ENCODE data around the gene KLF15. TPM values are rescaled to one million over a fixed set of nuclear protein-coding genes. Genes with fewer than 3 reads are reported as not detected.

KLF15 gene
- total RNA-seq, 1 experiment from 2014 or later = 3.3 TPM

DNA sequence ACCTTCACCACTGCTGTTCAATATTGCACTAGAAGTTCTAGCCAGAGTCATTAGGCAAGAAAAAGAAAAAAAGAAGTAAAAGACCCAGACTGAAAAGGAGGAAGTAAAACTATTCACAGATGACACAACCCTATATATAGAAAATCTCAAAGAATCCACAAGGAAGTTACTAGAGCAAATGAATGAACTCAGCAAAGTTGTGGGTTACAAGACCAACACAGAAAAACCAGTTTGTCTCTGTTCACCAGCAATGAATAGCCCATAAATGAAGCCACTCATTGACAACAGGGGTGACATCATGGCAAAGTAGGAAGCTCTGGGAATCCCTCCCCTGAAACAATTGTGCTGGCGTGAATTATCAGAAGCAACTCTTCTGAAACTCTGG, 42.1 kb upstream of the KLF15 start:
- ChIA-PET CTCF (no interaction called here), POLR2A (no interaction called here), RAD21 (ENCODE audit: low non-redundant PET in 1 of 2, low total read pairs in 2 of 2, uncharacterized antibody in 2 of 2, unreplicated experiment in 2 of 2) (no interaction called here)
- Histone ChIP-seq H3K9me3 (ENCODE audit: control insufficient read depth in 1 of 2, insufficient read depth in 1 of 2, low read depth in 1 of 2, low read length in 2 of 2) (no peaks in the 10 kb centered on the region), H3K79me2 (ENCODE audit: insufficient read depth, low read length) (no peaks in the 10 kb centered on the region), H3K4me2 (ENCODE audit: low read length) (no peak overlapping the region), H2AFZ (ENCODE audit: low read depth, low read length, poor library complexity, severe bottlenecking) (no peak overlapping the region), H3K9me2 (ENCODE audit: insufficient read depth) (no peaks in the 10 kb centered on the region), H4K20me1 (ENCODE audit: insufficient read depth) (no peaks in the 10 kb centered on the region), H3K36me3 (ENCODE audit: control insufficient read depth in 1 of 2, insufficient read depth in 2 of 2, low read length in 2 of 2) (no peaks in the 10 kb centered on the region), H3K4me1 (ENCODE audit: control insufficient read depth in 1 of 2, insufficient read depth in 2 of 2, low read length in 2 of 2) (no peaks in the 10 kb centered on the region), H3K4me3 (replicated peaks in 1 of 2; ENCODE audit: low read depth in 1 of 2, low read length in 2 of 2) (no peak overlapping the region), H3K27me3 (ENCODE audit: insufficient read depth, low read length) (no peaks in the 10 kb centered on the region), H3K9ac (ENCODE audit: low read length) (no peak overlapping the region), H3K27ac (ENCODE audit: low read depth, low read length) (no peak overlapping the region)
- intact Hi-C loops (cut with micrococcal nuclease) = no loop called here
- TF ChIP-seq RAD21 (IDR thresholded peaks at IDR 0.05; ENCODE audit: low read depth) (no peak), FOSL1 (IDR thresholded peaks at IDR 0.05; ENCODE audit: low read depth) (no peak), SP1 (IDR thresholded peaks at IDR 0.05; ENCODE audit: low read depth) (no peak), ELF1 (IDR thresholded peaks at IDR 0.05; ENCODE audit: borderline replicate concordance, low read depth) (no peak), EZH2phosphoT487 (IDR thresholded peaks at IDR 0.05; ENCODE audit: borderline replicate concordance) (no peak), SIN3A (IDR thresholded peaks at IDR 0.05; ENCODE audit: low read depth) (no peak)
- TF ChIP-seq, protein P1, sequence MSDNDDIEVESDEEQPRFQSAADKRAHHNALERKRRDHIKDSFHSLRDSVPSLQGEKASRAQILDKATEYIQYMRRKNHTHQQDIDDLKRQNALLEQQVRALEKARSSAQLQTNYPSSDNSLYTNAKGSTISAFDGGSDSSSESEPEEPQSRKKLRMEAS (IDR thresholded peaks at IDR 0.05) = no peak
- TF ChIP-seq, protein P2, sequence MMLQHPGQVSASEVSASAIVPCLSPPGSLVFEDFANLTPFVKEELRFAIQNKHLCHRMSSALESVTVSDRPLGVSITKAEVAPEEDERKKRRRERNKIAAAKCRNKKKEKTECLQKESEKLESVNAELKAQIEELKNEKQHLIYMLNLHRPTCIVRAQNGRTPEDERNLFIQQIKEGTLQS (IDR thresholded peaks at IDR 0.05) = no peak
- no peak for DNase-seq (ENCODE audit: low read depth, low spot score)
- BruUV-seq (replicated peaks) = no TSS peak
- ATAC-seq = no peak

DNA sequence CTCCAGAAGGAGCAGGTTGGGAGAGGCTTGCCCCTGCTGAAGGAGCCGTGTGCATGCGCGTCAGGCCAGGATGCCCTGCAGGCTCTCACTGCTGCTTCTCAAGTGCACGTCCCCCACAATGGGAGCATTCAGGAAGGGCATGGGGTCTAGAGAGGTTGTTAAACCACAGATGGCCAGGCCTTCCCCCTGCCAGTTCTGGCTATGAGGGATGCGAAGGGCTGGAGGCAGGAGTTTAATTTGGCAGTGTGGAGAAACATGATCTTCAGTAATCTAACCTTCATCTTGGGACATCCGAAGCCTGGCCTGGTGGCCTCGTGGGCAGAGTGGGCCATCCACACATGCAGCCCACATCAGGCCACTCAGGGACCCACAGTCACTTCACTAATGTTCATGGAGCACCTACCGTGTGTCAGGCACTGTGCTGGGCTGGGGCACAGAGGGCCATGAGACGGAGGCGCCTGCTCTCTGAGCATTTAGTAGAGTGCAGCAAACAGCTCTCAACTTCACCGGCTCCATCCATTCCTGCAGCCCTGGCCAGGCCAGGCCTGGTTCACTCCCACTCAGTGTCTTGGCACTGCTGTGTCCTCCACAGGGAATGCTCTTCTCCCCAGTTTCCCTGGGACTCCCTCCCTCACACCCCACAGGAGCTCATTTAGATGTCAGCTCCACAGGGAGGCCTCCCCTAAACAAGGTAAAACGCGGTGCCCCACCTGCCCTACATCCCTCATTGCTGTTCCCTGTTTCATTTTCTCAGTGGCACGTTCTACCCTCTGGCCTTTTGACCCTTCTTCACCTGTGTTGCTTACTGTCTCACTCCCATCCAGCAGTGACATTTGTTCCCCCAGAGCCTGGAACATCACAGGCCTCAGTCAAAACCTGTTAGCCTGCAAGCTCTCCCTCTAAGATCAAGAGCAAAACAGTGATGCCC, 41.5 kb upstream of the KLF15 start:
- no peak overlapping the region for H3K27ac ChIP-seq (ENCODE audit: low read depth, low read length)
- H3K4me3 ChIP-seq (replicated peaks in 1 of 2; ENCODE audit: low read depth in 1 of 2, low read length in 2 of 2) = no peak overlapping the region
- ChIA-PET RAD21 (ENCODE audit: low non-redundant PET in 1 of 2, low total read pairs in 2 of 2, uncharacterized antibody in 2 of 2, unreplicated experiment in 2 of 2) (no interaction called here), CTCF (no interaction called here), POLR2A (no interaction called here)
- TF ChIP-seq POLR2A (IDR thresholded peaks at IDR 0.05; ENCODE audit: borderline replicate concordance, extremely low read depth, insufficient read depth, insufficient read length) = no peak
- H3K36me3 ChIP-seq (ENCODE audit: control insufficient read depth in 1 of 2, insufficient read depth in 2 of 2, low read length in 2 of 2) = no peaks in the 10 kb centered on the region
- no peaks in the 10 kb centered on the region for H4K20me1 ChIP-seq (ENCODE audit: insufficient read depth)
- no peaks in the 10 kb centered on the region for H3K4me1 ChIP-seq (ENCODE audit: control insufficient read depth in 1 of 2, insufficient read depth in 2 of 2, low read length in 2 of 2)
- ATAC-seq (no peak), DNase-seq (ENCODE audit: low read depth, low spot score) (no peak)
- no peak overlapping the region for H3K4me2 ChIP-seq (ENCODE audit: low read length)
- H3K9ac ChIP-seq (ENCODE audit: low read length) = no peak overlapping the region
- H2AFZ ChIP-seq (ENCODE audit: low read depth, low read length, poor library complexity, severe bottlenecking) = no peak overlapping the region
- BruUV-seq (replicated peaks) = no TSS peak
- H3K9me2 ChIP-seq (ENCODE audit: insufficient read depth) = no peaks in the 10 kb centered on the region
- no peaks in the 10 kb centered on the region for H3K27me3 ChIP-seq (ENCODE audit: insufficient read depth, low read length)
- intact Hi-C loops (cut with micrococcal nuclease) = no loop called here
- no peaks in the 10 kb centered on the region for H3K79me2 ChIP-seq (ENCODE audit: insufficient read depth, low read length)
- H3K9me3 ChIP-seq (ENCODE audit: control insufficient read depth in 1 of 2, insufficient read depth in 1 of 2, low read depth in 1 of 2, low read length in 2 of 2) = no peaks in the 10 kb centered on the region

Measured in HCT116 (cell line).